GM19023 (cell line): ENCODE data around the gene SDK1.

Experiments
- ATAC-seq: cut with Tn5 transposase; IDR thresholded peaks from one replicate; pipeline ENCODE4 v1.9.1; 2021; ENCODE audit warnings: mild to moderate bottlenecking, moderate library complexity; ENCODE audit not compliant: unreplicated experiment

SDK1 gene

DNA sequence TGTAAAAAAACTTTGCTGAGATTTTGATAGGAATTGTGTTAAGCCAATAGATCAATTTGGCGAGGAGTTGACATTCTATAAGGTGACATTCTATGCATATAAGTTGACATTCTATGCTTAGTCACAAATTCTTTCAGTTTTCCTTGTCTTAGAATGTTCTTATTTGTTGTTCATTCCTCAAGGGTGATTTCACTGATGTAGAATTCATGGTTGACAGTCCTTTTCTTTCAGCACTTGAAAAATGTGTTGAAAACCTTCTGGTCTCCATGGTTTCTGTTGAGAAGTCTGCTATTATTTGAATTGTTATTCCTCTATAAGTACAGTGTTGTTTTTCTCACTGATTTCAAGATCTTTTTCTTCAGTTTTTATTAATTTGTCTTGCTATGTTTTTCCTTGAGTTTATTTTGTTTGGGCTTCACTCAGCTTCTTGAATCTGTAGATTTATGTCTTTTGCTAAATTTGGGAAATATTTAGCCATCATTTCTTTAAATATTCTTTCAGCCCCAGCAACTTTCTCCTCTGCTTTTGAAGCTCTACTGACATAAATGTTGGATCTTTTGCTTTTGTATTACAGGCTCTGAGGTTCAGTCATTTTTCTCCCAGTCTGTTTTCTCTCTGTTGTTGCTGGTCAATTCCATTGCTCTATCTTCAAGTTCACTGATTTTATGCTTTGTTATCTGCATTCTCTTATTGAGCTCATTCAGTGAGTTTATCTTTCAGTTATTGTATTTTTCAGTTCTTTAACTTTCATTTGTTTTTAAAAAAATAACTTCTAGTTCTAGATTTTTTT, 154.9 kb downstream of the SDK1 start:
- ATAC-seq: no peak

DNA sequence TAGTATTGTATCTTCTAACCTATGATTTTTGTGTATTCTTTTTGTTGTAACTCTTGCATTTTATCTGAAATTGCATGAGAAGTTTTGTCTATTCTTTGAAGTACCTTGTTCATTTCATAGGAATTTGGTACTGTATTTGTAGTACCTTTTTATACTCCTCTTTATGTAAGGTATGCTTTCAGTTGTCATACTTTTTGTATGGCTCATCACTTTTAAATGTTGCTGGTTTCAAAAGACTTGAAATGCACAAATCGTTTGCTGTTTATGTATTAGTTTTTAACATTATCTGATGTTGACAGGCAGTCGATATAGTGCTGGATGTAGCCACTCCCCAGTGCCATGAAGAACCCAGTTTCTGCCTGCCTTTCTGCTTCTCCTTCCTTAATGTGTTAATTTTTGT, 158.1 kb downstream of the SDK1 start:
- ATAC-seq: no peak

DNA sequence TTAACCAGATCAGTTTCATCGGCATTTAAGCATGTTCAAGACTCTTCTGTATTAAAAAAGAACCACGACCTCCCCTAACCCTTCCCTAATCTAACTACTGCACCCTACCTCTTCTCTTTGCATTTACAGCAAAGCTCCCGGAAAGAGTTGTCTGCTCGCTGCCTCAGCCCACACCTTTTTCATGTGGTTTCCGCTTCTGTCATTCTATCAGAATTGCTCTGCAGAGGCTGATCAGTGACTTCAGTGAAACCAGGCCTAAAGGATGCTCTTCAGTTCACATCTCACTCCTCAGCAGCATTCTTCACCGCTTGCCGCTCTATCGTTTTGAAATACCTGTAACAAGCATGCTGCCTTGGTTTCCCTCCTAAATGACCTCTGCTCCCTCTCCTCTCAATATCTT, 160.9 kb downstream of the SDK1 start:
- ATAC-seq: no peak

DNA sequence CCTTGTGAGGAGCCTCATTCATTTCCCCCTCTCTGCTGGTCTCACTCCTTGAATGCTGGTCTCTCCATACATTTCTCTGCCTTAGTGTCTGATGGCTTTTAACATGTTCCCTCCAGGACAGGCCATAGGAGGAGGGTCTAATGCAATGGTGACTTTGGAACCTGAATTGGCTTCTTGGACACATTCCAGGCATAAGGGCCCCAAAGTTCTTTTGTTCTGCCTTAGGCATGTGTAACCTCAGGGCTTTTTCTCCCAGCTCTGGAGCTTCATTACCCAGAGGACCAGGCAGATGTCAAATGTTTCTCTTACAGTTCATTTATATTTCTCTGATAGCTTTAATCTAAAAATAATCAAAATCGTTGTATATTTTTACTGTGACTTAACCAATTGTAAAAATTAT, 162.6 kb downstream of the SDK1 start:
- no peak for ATAC-seq

DNA sequence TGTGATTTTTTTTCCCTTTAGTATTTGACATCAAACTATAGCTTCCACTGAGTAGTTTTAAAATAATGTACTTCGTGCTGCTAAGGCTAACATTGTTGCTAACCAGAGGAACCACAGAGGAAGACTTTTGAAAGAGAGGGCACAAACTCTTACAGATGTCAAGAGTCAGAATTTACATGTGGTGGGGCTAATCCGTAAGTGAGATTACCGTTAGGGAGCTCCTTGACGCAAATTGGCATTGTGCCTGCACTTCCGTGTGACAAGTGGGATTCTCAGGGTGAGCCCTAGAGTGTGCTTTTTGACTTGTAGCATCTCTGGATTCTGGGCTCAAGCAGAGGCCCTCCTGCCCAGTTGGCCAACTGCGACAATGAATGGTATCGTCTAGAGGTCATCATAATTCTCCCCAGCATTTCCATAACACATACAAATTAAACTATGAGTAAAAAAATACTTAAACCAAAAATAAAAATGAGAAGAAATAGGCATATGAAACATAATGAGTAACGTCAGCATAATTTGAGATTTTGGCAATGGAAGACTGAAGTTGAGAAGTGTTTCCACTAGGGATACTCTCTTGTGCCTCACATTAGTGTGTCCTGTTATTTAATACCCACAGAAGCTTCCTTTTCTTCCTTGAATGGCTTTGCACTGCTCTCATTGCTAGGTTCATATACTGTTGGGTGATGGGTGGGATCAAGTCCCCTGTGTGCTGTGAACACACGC, 164.0 kb downstream of the SDK1 start:
- ATAC-seq: no peak

DNA sequence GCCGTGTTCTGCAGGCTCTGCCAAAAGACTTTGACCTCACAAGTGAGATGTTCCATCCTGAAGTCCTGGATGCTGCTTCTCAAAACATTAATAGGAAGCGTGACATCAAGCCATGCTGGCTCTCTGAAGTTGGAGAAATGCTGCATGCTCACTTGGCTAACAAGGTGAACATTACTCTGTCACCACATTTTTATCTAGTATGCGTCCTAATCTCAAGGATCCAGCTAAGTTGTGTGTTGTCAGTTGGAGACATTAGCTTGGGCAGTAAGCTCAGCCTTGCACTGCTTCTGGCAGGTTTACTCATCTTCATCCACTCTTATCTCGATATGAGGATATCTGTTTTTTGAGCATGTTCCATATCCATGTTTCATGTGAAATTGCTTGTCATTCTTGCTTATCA, 165.2 kb downstream of the SDK1 start:
- ATAC-seq: no peak

DNA sequence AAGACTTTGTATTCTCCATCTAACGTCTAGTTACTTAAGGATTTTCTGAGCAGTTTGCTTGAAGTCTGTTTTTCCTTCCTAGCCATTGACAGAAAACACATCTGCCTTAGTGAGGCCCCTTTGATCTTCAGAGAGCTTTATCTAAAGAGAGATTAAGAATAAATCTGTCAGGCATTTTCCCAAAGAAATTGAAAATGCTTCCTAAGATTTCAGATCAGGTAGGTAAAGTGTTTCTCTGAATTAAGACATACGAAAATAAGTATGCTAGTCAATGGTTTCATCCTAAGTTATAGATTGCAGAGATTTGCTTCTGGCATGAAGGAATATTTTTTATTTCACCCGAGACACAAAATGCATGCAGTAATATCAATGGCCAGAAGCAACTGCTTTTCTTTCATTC, 168.6 kb downstream of the SDK1 start:
- no peak for ATAC-seq

DNA sequence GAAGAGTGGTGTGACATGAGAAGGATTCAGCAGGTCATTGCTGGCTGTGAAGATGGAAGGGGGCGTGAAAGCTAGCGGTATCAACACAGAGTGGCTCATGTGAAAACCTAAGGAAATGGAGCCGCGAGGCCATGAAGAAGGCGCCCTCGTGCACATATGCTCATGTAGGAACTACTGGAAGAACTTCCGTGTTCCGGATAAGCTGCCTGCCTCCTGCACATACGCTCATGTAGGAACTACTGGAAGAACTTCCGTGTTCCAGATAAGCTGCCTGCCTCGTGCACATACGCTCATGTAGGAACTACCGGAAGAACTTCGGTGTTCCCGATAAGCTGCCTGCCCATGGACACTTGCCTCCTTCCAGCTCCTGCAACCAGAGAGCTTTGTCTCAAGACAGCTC, 179.1 kb downstream of the SDK1 start:
- no peak for ATAC-seq

DNA sequence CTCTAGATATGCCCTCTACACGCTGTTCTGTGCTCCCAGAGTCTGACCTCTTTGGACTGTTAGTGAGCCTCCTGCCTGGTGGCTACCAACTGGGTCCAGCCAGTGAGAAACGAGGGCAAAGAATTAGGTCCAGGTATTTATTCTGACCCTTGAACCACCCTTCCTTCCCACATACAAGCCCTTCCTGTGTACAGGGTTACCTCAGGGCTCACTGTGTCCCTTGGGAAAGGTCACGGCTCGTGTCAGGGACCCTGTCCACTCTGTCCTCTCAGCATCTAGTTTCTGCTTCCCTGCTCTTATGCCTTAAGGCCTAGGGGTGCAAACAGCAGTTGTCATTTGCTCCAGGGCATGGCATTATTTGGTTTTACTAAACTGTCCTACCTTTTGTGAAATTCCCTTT, 180.4 kb downstream of the SDK1 start:
- ATAC-seq: no peak

DNA sequence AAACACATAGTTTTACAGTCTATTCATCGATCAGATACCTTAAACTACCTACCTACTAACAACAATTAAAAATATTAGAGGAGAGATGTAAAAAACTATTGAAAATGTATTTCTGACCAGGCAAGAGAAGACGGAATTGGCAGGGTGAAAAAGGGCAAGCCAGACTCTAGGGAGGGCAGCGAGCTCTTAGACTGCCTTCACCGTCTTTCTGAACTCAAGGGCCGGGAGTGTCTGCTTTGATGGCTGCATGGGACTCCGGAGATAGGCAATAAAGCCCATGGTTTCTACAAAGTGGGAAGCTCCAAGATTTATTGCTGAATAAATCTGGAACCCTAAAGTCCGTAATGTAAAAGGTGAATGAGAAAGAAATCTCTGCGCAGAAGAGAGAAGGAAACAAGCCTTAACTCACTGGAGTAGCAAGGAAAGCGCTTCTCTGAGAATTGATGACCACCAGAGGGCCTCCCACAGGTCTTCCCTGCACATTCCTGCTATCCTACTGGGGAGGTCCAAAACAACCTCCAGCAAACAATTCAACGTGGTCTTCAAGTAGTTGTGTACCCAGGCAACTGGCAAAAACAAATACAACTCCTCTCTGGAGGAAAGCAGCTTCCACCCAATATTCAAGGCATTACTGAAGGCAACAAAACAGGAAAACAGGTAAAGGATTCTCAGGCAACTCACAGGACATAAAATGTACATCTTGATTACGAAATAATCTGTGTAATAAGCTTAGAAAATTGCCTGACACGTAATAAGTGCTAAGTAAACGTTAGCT, 181.3 kb downstream of the SDK1 start:
- no peak for ATAC-seq

DNA sequence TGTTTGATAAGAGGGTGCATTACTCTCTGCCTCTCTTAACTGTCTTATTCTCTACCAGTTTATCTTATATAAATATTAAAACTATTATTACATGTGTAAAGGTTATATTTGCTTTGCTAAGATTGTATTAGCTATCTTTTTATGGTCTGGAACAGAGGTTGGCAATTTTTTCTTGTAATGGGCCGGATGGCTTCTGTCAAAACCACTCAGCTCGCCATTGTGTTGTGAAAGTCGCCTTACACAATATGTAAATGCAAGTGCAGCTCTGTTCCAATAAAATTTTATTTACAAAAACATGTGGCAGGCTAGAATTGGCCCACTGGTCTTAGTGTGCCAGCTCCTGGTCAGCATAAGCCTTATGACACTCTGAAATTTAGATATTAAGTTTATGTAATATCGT, 185.8 kb downstream of the SDK1 start:
- no peak for ATAC-seq

DNA sequence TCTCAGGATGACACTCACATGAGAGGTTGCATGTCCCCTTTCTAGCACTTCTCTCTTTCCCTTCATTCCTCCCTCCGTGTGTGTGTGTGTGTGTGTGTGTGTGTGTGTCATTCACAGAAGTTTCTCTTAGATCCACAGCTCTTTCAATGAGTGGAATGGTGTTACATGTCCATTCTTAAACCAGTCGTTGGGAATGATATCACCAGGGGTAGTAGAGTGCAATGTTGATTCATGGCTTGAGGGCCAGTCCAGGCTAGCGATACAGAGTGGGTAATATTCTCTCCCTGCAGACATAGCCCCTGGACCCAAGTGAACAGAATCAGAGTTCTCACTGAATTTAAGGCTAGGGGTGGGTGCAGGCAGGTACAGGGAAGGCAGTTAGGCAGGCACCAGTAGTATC, 187.8 kb downstream of the SDK1 start:
- ATAC-seq: no peak

DNA sequence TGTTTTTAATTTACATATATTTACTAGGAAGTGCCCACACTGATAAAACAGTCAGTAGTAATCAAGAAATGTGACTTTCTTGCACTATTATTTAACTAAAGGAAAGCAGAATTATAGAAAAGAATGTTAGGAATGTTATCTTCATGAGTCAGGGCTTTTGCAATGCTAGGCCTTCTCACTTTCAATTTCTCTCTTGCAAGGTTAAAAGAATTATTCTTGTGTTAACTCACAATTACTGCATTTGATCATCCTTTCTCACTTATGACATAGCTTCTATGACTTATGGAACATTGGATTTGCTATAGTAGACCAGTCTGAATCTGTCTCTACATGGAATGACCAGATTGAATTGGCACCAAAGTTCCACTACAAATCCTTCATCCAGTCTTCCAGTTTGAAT, 192.4 kb downstream of the SDK1 start:
- ATAC-seq: no peak

DNA sequence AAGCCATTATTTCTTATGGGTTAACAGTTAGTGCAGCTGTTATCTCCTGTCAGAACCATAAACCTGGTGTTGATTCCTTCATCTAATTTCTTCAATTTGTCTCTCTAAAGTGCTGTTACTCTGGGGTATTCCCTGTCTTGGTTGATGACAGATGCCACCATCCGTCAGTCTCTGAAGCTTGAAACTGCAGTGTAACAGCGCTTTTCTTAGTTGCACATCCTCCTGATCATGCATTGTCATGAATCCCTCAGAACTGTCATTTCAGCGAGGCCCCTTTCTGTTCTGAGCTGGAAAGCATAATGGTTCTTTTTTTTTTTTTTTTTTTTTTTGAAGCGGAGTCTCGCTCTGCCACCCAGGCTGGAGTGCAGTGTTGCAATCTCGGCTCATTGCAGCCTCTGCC, 193.9 kb downstream of the SDK1 start:
- ATAC-seq: no peak

DNA sequence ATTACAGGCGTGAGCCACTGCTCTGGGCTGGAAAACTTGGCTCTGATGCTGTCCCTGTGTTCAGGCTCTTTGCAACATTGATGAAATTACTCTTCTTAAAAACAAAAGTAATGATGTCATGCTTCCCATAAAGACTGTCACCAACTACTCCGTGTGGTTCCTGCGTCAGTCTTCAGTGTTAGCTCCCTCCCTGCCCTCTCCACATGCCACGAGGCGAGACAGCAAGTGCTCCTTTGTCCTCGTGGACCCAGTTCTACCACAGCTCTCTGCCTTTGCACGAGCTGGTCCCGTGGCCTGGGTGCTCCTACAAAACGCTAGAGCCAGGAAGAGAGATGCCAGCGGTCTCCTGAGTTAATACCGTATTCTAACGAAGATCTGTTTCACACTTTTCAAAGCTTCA, 194.5 kb downstream of the SDK1 start:
- ATAC-seq: no peak

DNA sequence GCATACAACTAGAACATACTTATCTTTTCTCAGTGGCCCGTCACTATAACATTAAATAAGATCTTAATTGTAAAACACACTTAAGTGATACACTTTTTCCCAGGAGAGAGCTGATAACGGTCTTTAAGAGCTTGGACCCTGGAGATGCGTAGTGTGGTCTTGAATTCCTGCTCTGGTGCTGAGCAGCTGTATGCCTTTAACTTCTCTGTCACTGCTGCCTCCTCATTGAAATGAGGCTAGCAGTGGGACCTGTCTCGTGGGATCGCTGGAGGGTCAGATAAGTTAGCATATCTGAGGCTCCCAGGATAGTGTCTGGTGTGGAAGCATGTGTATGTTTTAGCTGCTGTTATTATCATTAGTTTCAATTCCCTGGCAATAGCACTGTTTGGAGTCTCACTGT, 194.9 kb downstream of the SDK1 start:
- no peak for ATAC-seq

DNA sequence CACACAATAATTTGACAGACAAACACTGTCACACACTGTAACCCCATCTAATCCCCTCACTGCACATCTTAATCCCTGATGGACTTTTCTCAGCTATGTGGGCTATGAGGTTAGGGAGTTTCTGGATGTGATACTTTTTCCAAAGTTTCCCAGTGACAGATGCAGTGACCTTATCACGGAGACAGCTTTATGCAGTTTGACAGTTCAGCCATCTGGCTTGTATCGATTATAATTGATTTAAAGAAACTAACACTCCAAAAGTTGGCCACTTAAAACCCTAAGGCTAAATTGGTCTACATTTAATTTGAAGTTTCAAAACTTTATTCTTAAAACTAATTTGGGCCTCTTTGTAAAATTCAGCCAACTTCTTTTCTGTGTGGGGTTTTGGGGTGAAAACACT, 196.7 kb downstream of the SDK1 start:
- ATAC-seq: no peak

DNA sequence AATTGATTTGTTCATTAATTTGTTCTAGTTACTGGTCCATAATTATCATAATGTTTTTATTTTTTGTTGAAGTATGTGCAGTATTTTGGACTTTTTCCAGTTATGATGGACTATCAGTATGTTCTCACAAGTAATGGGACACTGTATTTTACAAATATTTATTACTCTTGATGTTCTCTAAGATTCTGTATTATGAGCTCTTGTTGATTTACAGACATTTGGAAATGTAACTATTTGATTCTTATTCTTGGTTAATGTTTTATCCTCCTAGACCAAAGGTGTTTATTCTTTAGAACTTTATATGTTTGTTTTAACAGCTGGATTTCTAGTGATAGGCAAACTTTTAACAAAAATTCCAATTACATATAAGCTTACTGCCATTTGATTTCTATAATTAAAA, 200.6 kb downstream of the SDK1 start:
- ATAC-seq: no peak

DNA sequence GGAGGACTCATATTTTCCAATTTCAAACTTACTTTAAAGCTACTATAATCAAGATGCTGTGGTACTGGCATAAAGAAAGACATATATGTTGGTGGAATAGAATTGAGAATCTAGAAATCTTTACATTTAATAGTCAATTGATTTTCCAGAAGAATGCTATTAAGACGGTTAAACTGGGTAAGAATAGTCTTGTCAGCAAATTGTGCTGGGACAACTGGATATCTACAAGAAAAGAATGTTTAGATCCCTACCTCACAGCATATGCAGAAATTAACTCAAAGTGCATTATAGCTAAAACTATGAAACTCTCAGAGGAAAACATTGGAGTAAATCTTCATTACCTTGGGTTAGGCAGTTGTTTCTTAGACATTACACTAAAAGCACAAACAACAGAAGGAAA, 203.3 kb downstream of the SDK1 start:
- no peak for ATAC-seq

DNA sequence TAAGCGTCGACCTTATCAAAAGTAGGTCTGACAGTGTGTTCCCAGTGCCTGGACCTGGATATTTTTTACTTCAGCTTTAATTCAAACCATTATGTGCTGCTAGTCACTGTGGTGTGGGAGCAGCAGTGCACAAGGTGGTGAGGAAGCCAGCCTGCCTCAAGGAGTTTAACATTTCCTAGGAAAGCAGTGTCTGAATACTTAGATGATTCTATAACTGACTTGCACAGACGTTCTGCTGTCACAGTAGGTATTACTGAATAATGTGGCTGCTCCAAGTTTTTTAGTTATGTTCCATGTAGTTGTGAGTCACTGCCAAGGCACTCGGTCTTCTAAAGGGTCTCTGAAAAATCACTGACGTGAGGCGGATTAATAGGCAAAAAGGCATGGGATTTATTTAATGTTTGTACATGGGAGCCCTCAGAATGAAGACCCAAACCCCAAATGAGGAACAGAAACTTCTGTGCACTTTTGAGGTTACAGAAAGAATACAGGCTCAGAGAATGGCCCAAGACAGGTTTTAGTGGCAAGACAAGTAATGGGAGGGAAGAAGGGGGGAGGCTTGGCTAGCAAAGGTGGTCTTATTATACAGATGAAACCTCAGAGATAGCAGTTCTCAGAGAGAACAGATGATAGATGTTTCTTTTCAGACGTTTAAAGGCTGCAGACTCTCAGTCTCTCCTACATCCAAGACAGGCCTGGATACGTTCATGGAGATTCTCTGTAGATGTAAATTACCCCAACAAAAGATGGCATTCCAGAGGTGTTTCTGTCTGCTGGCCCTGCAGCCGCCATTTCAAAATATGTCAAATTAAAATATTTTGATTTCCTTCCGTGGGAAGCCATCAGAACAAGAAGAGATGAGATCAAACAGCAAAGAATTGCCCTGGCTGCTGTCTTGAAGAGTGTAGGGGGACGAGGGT, 209.3 kb downstream of the SDK1 start:
- no peak for ATAC-seq

DNA sequence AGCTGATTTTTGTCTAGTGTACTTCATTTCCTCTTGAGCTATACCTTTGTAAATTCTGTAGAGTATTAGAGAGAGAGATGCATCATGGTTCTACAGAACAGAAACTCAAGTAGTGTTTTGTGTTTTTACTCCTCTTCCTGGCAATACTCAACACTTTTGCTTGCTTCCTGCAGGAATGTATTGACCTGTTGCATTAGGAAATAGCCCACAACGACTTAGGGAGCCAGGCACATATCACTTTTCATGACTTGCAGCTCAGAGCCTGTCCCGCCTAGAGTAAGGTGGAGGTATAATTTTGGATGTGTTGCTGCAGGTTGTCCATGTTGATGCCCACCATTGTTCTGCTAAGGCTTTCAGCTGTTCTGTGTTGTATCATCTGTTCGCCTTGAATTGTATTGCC, 216.3 kb downstream of the SDK1 start:
- ATAC-seq: no peak
